ENCODE data around the gene SGCG.

- TF ChIP-seq GATA2 (IDR thresholded peaks at IDR 0.05; ENCODE audit: low read depth, low read length), result no peak
- no peak for TF ChIP-seq GATA3 (IDR thresholded peaks at IDR 0.05; ENCODE audit: low read depth, low read length)
Measured at GRCh38 chr13:23279321-23279720, 98.5 kb downstream of the SGCG start.

All from SH-SY5Y (cell line).